IMR-90 (cell line): ENCODE results near the gene AP3M1. TPM values are rescaled to one million over a fixed set of nuclear protein-coding genes. Genes with fewer than 3 reads are reported as not detected.
A peak's percentile ranks its signal among the peaks of the same experiment; 100 is the strongest.

Experiments used
- ATAC-seq: fragments of 200-7000 bp; cut with Tn5 transposase; 2 replicates; pipeline ENCODE4 v1.9.1; 2020; ENCODE audit warnings: low read depth, mild to moderate bottlenecking, moderate library complexity
- BruUV-seq: library from RNA; stranded (reverse); fragments of 400-500 nt; replicated peaks from 2 replicates; lab custom pipeline; 2021; lab: Mats Ljungman, UMichigan
- CTCF ChIA-PET: fragments of 300-600 bp; formaldehyde crosslinking; extraction: SDS; loops from one replicate; lab custom pipeline; 2021; ENCODE audit warnings: antibody characterized with exemption; lab: Yijun Ruan, JAX
- POLR2A ChIA-PET: fragments of 300-600 bp; sonication (Branson Sonifier 250); formaldehyde crosslinking; loops from one replicate; lab custom pipeline; 2022; ENCODE audit warnings: antibody characterized with exemption; ENCODE audit not compliant: unreplicated experiment; lab: Charles Lee
- DNase-seq: peaks from one replicate; pipeline ENCODE4 v3.0.0; 2013
- H2AFZ ChIP-seq: replicated peaks from 2 replicates; pipeline ENCODE3; 2013; ENCODE audit warnings: low read length, mild to moderate bottlenecking; ENCODE audit not compliant: poor library complexity
- H2AK5ac ChIP-seq: 2 replicates; pipeline ENCODE4 v1.6.1; 2013; ENCODE audit warnings: low read depth, low read length, inconsistent platforms
- H2AK9ac ChIP-seq: replicated peaks from 2 replicates; pipeline ENCODE3; 2013; ENCODE audit warnings: mild to moderate bottlenecking, low read depth, low read length, moderate library complexity; ENCODE audit not compliant: poor library complexity
- H2BK120ac ChIP-seq: 2 replicates; pipeline ENCODE4 v1.6.1; 2013; ENCODE audit warnings: low read depth, low read length, inconsistent platforms
- H2BK15ac ChIP-seq: 3 replicates; pipeline ENCODE4 v1.6.1; 2013; ENCODE audit warnings: low read depth, low read length, inconsistent platforms
- H2BK20ac ChIP-seq: 2 replicates; pipeline ENCODE4 v1.6.1; 2013; ENCODE audit warnings: low read depth, mild to moderate bottlenecking, inconsistent platforms, low read length, moderate library complexity
- H2BK5ac ChIP-seq: 2 replicates; pipeline ENCODE4 v1.6.1; 2013; ENCODE audit warnings: mild to moderate bottlenecking, low read depth, low read length, inconsistent platforms; ENCODE audit not compliant: poor library complexity, severe bottlenecking
- H3K14ac ChIP-seq: replicated peaks from 2 replicates; pipeline ENCODE4 v1.6.1; 2013; ENCODE audit warnings: low read depth, low read length, inconsistent platforms
- H3K18ac ChIP-seq: 2 replicates; pipeline ENCODE4 v1.6.1; 2013; ENCODE audit warnings: low read depth, low read length, control low read depth
- H3K23ac ChIP-seq: 2 replicates; pipeline ENCODE4 v1.6.1; 2013; ENCODE audit warnings: low read depth, low read length, inconsistent platforms
- H3K27ac ChIP-seq: 2 replicates; pipeline ENCODE4 v1.5.1; 2013; ENCODE audit warnings: mild to moderate bottlenecking, control low read depth, low read length; ENCODE audit not compliant: insufficient read depth
- H3K27me3 ChIP-seq: 2 replicates; pipeline ENCODE4 v1.6.1; 2013; ENCODE audit warnings: low read length; ENCODE audit not compliant: control insufficient read depth, insufficient read depth
- H3K36me3 ChIP-seq: 2 replicates; pipeline ENCODE4 v1.6.1; 2013; ENCODE audit warnings: low read length, mixed read lengths; ENCODE audit not compliant: control insufficient read depth, insufficient read depth
- H3K4ac ChIP-seq: 2 replicates; pipeline ENCODE4 v1.6.1; 2013; ENCODE audit warnings: low read depth, low read length, inconsistent platforms
- H3K4me1 ChIP-seq: 2 replicates; pipeline ENCODE4 v1.6.1; 2013; ENCODE audit warnings: low read length, mixed read lengths; ENCODE audit not compliant: control insufficient read depth, insufficient read depth
- H3K4me2 ChIP-seq: 2 replicates; pipeline ENCODE4 v1.6.1; 2013; ENCODE audit warnings: low read depth, mild to moderate bottlenecking, control low read depth, low read length, moderate library complexity
- H3K4me3 ChIP-seq: 2 replicates; pipeline ENCODE4 v1.5.1; 2013; ENCODE audit warnings: low read depth, mild to moderate bottlenecking, control low read depth, low read length, moderate library complexity; ENCODE audit not compliant: insufficient read depth
- H3K56ac ChIP-seq: 2 replicates; pipeline ENCODE4 v1.6.1; 2013; ENCODE audit warnings: low read length, inconsistent platforms; ENCODE audit not compliant: insufficient read depth; ENCODE audit errors: extremely low read depth
- H3K79me1 ChIP-seq, 2 experiments: 2 replicates each; pipeline ENCODE4 v1.6.1; 2013; ENCODE audit warnings: low read length in 2 of 2, inconsistent platforms in 1 of 2, low read depth in 1 of 2
- H3K9ac ChIP-seq: 2 replicates; pipeline ENCODE4 v1.6.1; 2013; ENCODE audit warnings: low read depth, low read length, control low read depth
- H3K9me1 ChIP-seq: 2 replicates; pipeline ENCODE4 v1.6.1; 2013; ENCODE audit warnings: low read length, inconsistent platforms; ENCODE audit not compliant: insufficient read depth
- H3K9me3 ChIP-seq: 2 replicates; pipeline ENCODE4 v1.6.1; 2013; ENCODE audit warnings: low read length; ENCODE audit not compliant: control insufficient read depth, insufficient read depth
- H4K20me1 ChIP-seq: 2 replicates; pipeline ENCODE4 v1.6.1; 2013; ENCODE audit warnings: low read length, inconsistent platforms; ENCODE audit not compliant: insufficient read depth
- H4K5ac ChIP-seq: 2 replicates; pipeline ENCODE4 v1.6.1; 2013; ENCODE audit warnings: mild to moderate bottlenecking, low read depth, low read length, control low read depth
- H4K8ac ChIP-seq, 2 experiments: 2 replicates each; pipeline ENCODE4 v1.6.1; 2013; ENCODE audit warnings: low read depth in 2 of 2, low read length in 2 of 2, control low read depth in 1 of 2, inconsistent platforms in 1 of 2
- H4K91ac ChIP-seq: 2 replicates; pipeline ENCODE4 v1.6.1; 2013; ENCODE audit warnings: low read depth, low read length, inconsistent platforms; ENCODE audit not compliant: insufficient read depth
- BHLHE40 ChIP-seq: fragments of 150-350 bp; IDR thresholded peaks from 2 replicates; pipeline ENCODE4 v1.6.1; 2016; ENCODE audit warnings: mild to moderate bottlenecking, low read depth, low read length
- CEBPB ChIP-seq: IDR thresholded peaks from 2 replicates; pipeline ENCODE4 v1.6.1; 2012; ENCODE audit warnings: low read depth, low read length, improper control_type of control experiment
- CTCF ChIP-seq: conservative IDR thresholded peaks from 2 replicates; pipeline ENCODE4 v1.5.1; 2012; ENCODE audit warnings: mild to moderate bottlenecking, low read depth, low read length, improper control_type of control experiment
- ELK1 ChIP-seq: fragments of 150-350 bp; IDR thresholded peaks from 2 replicates; pipeline ENCODE4 v1.6.1; 2016; ENCODE audit warnings: low read depth, mild to moderate bottlenecking, low read length, moderate library complexity, borderline replicate concordance
- MAZ ChIP-seq: IDR thresholded peaks from 2 replicates; pipeline ENCODE4 v1.6.1; 2012; ENCODE audit warnings: low read depth, mild to moderate bottlenecking, low read length, improper control_type of control experiment, moderate library complexity, borderline replicate concordance
- MXI1 ChIP-seq: IDR thresholded peaks from 2 replicates; pipeline ENCODE4 v1.6.1; 2012; ENCODE audit warnings: low read depth, mild to moderate bottlenecking, low read length, moderate library complexity, borderline replicate concordance
- POLR2A ChIP-seq: IDR thresholded peaks from 2 replicates; pipeline ENCODE4 v1.6.1; 2012; ENCODE audit warnings: mild to moderate bottlenecking, low read depth, low read length
- RAD21 ChIP-seq: IDR thresholded peaks from 2 replicates; pipeline ENCODE4 v1.6.1; 2012; ENCODE audit warnings: low read length, improper control_type of control experiment
- RCOR1 ChIP-seq: IDR thresholded peaks from 2 replicates; pipeline ENCODE4 v1.6.1; 2012; ENCODE audit warnings: mild to moderate bottlenecking, low read length, improper control_type of control experiment; ENCODE audit not compliant: insufficient replicate concordance
- SMC3 ChIP-seq: fragments of 150-350 bp; IDR thresholded peaks from 2 replicates; pipeline ENCODE4 v1.6.1; 2016; ENCODE audit warnings: low read depth, mild to moderate bottlenecking, antibody characterized with exemption, low read length, moderate library complexity
- USF2 ChIP-seq: fragments of 150-350 bp; IDR thresholded peaks from 2 replicates; pipeline ENCODE4 v1.6.1; 2017; ENCODE audit warnings: mild to moderate bottlenecking, antibody characterized with exemption, low read length, low read depth
- WGBS, 2 experiments: methylation state at CpG; one replicate each; pipeline versions ENCODE4 v1.1.5 to v1.1.7; 2013; ENCODE audit warnings: missing lambda C conversion rate in 2 of 2; ENCODE audit not compliant: insufficient read length in 1 of 2; ENCODE audit errors: extremely low coverage in 2 of 2; 5-methylcytosine and 5-hydroxymethylcytosine counted together
- dilution Hi-C: fragments of 300-500 bp; cut with HindIII; formaldehyde crosslinking; loops from one replicate; pipeline ENCODE4 v1.14.3; 2018; ENCODE audit warnings: low sequenced_read_pairs; ENCODE audit not compliant: unreplicated experiment
- in situ Hi-C: fragments of 300-500 bp; cut with MboI; formaldehyde crosslinking; loops from 3 replicates; pipeline ENCODE4 v1.14.3; 2019; ENCODE audit warnings: low sequenced_read_pairs, inconsistent platforms, mixed read lengths
- intact Hi-C: fragments of 100-400 bp; cut with micrococcal nuclease; formaldehyde crosslinking; loops from 2 replicates; pipeline ENCODE4 v1.10.0; 2022
- polyA plus RNA-seq, 3 experiments: library from polyadenylated mRNA; depleted of rRNA; stranded (reverse); fragments of >200 nt; gene quantifications; 2 replicates each; pipeline ENCODE4 v1.2.3, GENCODE V29; 2012; ENCODE audit warnings: low replicate concordance in 1 of 3
- total RNA-seq: library from RNA; depleted of rRNA; stranded (reverse); fragments of >200 nt; gene quantifications from 2 replicates; pipeline ENCODE4 v1.2.3, GENCODE V29; 2012

Gene AP3M1
- total and polyA plus RNA-seq, 2 of the 4 experiments (the other 2 are of a cell fraction): 26.6 to 46.4 TPM

GRCh38 chr10:74150990-74151878 is 606 bp upstream of the AP3M1 start, which contains the start of gene ADK:
TSS of gene ADK (plus strand) at chr10:74151221. CDS start at chr10:74151279, 58 bp downstream.
- Histone ChIP-seq H3K4me2 (peak within 1 kb of the TSS; percentile 99), H3K9me1 (peaks cover 2% of the 10 kb centered on the region; the same call in 1 of the 2 replicates), H3K4me1 (no peaks in the 10 kb centered on the region; the same call in 1 of the 2 replicates), H3K27me3 (no peaks in the 10 kb centered on the region), H2BK20ac (peak within 1 kb of the TSS; percentile 33; the same call in 1 of the 2 replicates), H3K9me3 (no peaks in the 10 kb centered on the region), H2BK120ac (peak within 1 kb of the TSS; percentile 88), H3K56ac (peak within 1 kb of the TSS; percentile 95), H3K14ac (peak within 1 kb of the TSS; percentile 83), H3K36me3 (no peaks in the 10 kb centered on the region), H3K18ac (peak within 1 kb of the TSS; percentile 88), H2AK9ac (peak within 1 kb of the TSS; percentile 80), H4K91ac (peak within 1 kb of the TSS; percentile 83), H3K27ac (peak within 1 kb of the TSS; percentile 71), H3K4ac (peak within 1 kb of the TSS; percentile 78), H2AFZ (peak within 1 kb of the TSS; percentile 93), H3K9ac (peak within 1 kb of the TSS; percentile 78), H3K4me3 (peak within 1 kb of the TSS; percentile 74), H2AK5ac (peak within 1 kb of the TSS; percentile 59), H2BK15ac (peak within 1 kb of the TSS; percentile 85), H2BK5ac (peak within 1 kb of the TSS; percentile 95), H3K23ac (peak within 1 kb of the TSS; percentile 89), H4K8ac (peak within 1 kb of the TSS; percentile 49 to 96), H4K20me1 (peaks cover 2% of the 10 kb centered on the region; the same call in 1 of the 2 replicates), H4K5ac (peak within 1 kb of the TSS; percentile 77), H3K79me1 (peaks cover 2 to 48% of the 10 kb centered on the region in 2 experiments; a peak in 3 of 4 replicates)
- TF ChIP-seq RCOR1 (no peak), BHLHE40 (no peak), CEBPB (no peak), MXI1 (peak; percentile 96), ELK1 (no peak), USF2 (peak; percentile 72), CTCF (0 out of 2 replicates have a peak, but pooled peaks have one; percentile 17), MAZ (peak; percentile 20; the same call in 1 of the 2 replicates), RAD21 (peak; percentile 18; the same call in 1 of the 2 replicates), POLR2A (0 out of 2 replicates have a peak, but pooled peaks have one; percentile 26), SMC3 (0 out of 2 replicates have a peak, but pooled peaks have one; percentile 9)
- dilution Hi-C loops (no loop called here), in situ Hi-C loops (no loop called here), intact Hi-C loops (loop anchor here (5.0 kb wide), 3 partner anchors 41 to 81 kb away; no protein-coding TSS in a partner anchor)
- CTCF ChIA-PET: no interaction called here
- BruUV-seq: no TSS peak
- 1% methylated on average over 24 of the region's 57 CpGs; no CpG with 5 or more reads in 1 of the 2 experiments for WGBS, 2 experiments
- POLR2A ChIA-PET: interaction anchor here (0.9 kb wide), 1 partner anchor 14 kb away, joined by 3 read pairs; no protein-coding TSS in a partner anchor
- peak; percentile 98 for ATAC-seq
- DNase-seq: peak; percentile 96
